WI38 (cell line): Measurements from ENCODE around the gene ARMH2.

Source experiments
- H3K4me3 ChIP-seq: 2 replicates; pipeline ENCODE4 v1.5.1; 2011; ENCODE audit warnings: low read depth, mild to moderate bottlenecking, control low read depth, low read length
- TF ChIP-seq, protein P1 (sequence below): IDR thresholded peaks from 2 replicates; pipeline ENCODE4 v1.5.1; 2012; ENCODE audit warnings: low read depth, mild to moderate bottlenecking, control low read depth, low read length

ARMH2 gene

DNA sequence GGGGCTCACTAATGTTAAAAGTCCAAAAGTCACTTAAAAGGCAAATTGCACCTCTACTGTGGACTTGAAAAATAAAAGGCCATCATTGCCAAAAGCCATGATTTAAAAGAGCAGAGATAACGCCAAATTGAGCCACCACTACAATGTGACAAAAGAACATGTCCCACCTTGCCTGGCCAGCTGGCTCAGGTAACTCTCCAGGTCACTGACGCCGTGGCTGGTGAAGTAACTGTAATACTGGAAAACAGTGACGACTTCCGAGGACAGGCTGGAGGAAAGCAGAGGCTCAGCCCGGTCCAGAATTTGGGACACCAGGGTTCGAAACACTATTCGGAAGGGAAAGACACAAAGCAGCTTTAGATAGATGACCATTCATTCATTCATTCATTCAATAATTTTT, 29.3 kb upstream of the ARMH2 start:
- TF ChIP-seq, protein P1, sequence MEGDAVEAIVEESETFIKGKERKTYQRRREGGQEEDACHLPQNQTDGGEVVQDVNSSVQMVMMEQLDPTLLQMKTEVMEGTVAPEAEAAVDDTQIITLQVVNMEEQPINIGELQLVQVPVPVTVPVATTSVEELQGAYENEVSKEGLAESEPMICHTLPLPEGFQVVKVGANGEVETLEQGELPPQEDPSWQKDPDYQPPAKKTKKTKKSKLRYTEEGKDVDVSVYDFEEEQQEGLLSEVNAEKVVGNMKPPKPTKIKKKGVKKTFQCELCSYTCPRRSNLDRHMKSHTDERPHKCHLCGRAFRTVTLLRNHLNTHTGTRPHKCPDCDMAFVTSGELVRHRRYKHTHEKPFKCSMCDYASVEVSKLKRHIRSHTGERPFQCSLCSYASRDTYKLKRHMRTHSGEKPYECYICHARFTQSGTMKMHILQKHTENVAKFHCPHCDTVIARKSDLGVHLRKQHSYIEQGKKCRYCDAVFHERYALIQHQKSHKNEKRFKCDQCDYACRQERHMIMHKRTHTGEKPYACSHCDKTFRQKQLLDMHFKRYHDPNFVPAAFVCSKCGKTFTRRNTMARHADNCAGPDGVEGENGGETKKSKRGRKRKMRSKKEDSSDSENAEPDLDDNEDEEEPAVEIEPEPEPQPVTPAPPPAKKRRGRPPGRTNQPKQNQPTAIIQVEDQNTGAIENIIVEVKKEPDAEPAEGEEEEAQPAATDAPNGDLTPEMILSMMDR: no peak
- H3K4me3 ChIP-seq: no peak overlapping the region

DNA sequence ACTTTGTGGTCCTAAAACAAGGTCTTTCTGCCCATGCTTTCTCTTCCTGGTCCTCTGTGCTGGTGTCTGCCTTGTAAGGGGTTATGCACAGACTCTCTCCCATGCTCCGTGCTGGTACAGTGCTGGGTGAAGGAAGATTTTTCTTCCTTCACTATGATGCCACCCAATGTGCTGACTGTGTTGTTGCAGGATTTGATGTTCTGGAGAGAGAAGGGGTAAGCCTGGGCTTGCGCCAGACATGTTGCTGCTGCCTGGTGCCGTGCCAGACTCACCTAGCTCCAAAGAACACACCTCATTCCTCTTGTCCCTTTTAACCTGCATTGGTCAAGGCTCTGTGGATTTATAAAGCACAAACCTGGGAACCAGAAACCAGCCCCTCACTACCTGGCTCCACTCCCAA, 28.4 kb upstream of the ARMH2 start:
- H3K4me3 ChIP-seq: no peak overlapping the region
- TF ChIP-seq, protein P1: no peak

DNA sequence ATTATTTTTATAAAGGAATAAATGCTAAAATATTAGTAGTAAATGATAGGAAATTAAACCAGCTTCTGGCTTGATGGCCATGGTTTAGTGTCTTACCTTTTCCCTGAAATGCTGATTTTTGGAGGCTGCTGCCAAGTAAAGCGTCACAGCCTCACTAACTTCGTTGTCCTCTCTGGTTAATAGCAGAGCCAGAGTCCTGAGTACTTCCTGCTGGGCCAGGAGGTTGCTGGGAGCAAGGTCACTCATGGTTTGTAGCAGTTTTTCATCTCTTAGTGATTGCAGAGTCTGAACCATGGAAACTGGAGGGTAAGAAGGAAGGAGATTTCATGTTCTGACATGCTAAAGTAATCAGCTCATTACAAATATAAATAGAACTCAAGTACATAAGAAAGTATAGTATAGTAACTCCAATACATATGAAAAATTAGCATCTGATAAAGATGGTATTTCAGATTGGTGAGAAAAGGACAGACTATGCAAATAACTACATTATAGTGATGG, 26.5 kb upstream of the ARMH2 start:
- H3K4me3 ChIP-seq: no peak overlapping the region
- TF ChIP-seq, protein P1: no peak

DNA sequence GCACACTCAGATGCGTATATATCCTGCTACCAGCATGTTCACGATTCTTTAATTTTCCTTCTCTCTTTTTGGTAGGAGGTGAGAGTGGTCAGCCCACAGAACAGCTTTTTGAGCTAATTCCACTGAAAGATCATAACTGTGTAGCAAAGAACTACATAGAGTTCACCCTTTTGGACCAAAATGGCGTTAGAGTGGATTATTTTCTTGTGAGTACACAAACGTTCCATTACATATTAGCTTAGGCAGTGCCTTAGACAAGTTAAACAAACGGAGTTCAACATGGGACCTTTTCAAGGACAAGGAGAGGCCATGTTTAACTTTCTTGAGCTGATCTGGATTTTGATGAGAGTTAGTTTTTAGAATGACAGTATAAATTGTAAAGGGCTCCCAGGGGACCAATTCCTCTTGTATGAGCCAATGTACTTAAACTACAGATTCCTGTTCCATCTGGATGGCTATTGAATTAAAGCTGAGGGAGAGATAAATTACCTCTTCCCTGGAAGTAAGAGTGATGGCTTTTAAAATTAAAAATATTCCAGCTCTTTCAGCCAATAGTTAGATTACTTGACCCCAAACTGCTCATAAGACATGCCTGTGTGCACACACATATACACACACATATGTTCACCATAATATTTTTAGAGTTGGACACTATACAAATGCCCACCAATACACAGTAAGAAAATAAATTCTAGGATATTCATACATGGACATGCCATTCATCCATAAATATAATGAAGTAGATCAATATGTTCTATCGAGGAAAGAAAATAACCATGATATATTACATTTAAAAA, 25.6 kb upstream of the ARMH2 start:
- TF ChIP-seq, protein P1: no peak
- H3K4me3 ChIP-seq: no peak overlapping the region

DNA sequence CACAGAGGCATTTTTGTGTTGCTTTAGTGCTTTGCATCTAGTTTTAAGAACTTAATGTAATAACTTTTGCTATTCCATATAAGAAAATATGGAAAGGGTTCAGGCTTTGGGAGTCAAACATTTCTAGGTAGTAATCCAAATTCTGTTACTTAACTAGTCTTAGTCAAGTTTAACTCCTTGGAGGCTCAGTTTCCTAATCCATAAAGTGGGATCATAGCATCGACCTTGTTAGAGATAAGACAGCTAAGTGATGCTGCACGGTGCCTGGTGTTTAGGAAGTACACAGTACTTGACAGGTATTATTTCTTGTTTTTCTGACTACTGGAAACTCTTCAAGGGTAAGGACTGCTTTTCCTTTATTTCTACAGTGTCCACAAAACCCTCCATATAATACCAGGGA, 24.5 kb upstream of the ARMH2 start:
- TF ChIP-seq, protein P1: no peak
- no peak overlapping the region for H3K4me3 ChIP-seq

DNA sequence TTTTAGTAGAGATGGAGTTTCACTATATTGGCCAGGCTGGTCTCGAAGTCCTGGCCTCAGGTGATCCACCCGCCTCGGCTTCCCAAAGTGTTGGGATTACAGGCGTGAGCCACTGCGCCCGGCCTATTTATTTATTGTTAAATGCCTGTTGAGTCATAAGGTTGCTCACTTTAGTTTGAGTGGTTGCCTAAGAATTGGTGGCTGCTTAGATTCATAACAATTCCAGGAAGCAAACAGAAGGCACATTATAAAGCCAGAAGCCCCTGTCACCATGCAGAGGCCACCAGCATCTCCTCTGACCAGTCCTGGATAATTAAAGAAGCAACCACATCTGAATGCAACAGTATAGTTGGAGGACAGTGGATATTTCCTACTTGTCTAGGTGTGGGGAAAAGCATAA, 24.0 kb upstream of the ARMH2 start:
- no peak overlapping the region for H3K4me3 ChIP-seq
- TF ChIP-seq, protein P1: no peak

DNA sequence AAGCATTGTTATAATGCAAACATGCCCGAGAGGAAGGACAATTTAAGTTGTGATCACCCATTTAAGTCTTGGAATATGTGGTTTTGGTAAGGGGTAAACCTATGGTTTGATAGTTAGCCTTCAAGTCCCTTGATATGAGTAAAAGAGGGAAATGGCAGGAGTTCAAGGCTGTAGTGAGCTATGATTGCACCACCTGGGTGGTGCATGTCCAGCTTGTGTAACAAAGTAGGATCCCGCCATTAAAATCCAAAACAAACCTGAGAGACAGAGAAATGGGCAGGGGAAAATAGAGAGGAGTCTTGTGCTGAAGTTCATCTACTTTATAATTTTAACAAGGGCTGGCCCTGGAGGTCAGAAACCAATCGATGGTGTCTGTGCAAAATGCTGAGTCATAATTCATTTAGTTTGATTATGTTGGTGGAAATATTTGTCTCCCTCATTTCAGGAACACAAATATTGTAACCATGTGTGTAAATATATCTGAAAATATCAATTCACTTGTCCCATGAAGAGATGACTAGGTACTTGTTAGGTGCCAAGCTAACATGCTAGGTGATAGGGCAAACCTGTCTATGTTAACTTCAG, 23.2 kb upstream of the ARMH2 start:
- TF ChIP-seq, protein P1: no peak
- H3K4me3 ChIP-seq: no peak overlapping the region
